HEK293 (cell line): Measurements from ENCODE around the gene PACRG.

ENCODE experiments used
- CTCF ChIA-PET: fragments of 350-600 bp; formaldehyde crosslinking; extraction: SDS; loops from one replicate; lab custom pipeline; 2021; ENCODE audit warnings: antibody characterized with exemption; lab: Yijun Ruan, JAX
- POLR2A ChIA-PET: fragments of 300-600 bp; formaldehyde crosslinking; extraction: SDS; loops from one replicate; lab custom pipeline; 2020; ENCODE audit warnings: antibody characterized with exemption, inconsistent platforms; lab: Yijun Ruan, JAX
- H3K27ac ChIP-seq: fragments of 200-500 bp; sonication (Bioruptor generic); 2 replicates; pipeline ENCODE4 v1.5.1; 2014; ENCODE audit warnings: low read depth, low read length, control low read depth, inconsistent platforms; ENCODE audit errors: extremely low read depth
- H3K36me3 ChIP-seq, 2 experiments: fragments of 200-500 bp in 1 of 2; sonication (Bioruptor generic) in 1 of 2; 1 replicate in 1 of 2; 2 replicates in 1 of 2; pipeline ENCODE4 v1.5.1; 2014 to 2017; ENCODE audit warnings: inconsistent platforms in 2 of 2, low read length in 2 of 2; ENCODE audit not compliant: control insufficient read depth in 2 of 2, insufficient read depth in 1 of 2
- H3K4me1 ChIP-seq: fragments of 200-500 bp; sonication (Bioruptor generic); 2 replicates; pipeline ENCODE4 v1.5.1; 2014; ENCODE audit warnings: mild to moderate bottlenecking, low read length, inconsistent platforms; ENCODE audit not compliant: control insufficient read depth, insufficient read depth
- H3K4me3 ChIP-seq: 2 replicates; pipeline ENCODE4 v1.5.1; 2011; ENCODE audit warnings: low read depth, mild to moderate bottlenecking, control low read depth, low read length, moderate library complexity
- H3K9me3 ChIP-seq: fragments of 200-500 bp; sonication (Bioruptor generic); 2 replicates; pipeline ENCODE4 v1.5.1; 2014; ENCODE audit warnings: low read depth, low read length, inconsistent platforms; ENCODE audit not compliant: control insufficient read depth, insufficient read depth
- GFI1B ChIP-seq: fragments of 450-650 bp; formaldehyde crosslinking; IDR thresholded peaks from 2 replicates; pipeline ENCODE4 v1.5.1; 2016; ENCODE audit warnings: missing biosample characterization, missing genetic modification characterization
- KLF8 ChIP-seq: fragments of 450-650 bp; formaldehyde crosslinking; IDR thresholded peaks from 2 replicates; pipeline ENCODE4 v1.5.1; 2016; ENCODE audit warnings: missing biosample characterization, missing genetic modification characterization
- PRDM1 ChIP-seq: fragments of 450-650 bp; formaldehyde crosslinking; IDR thresholded peaks from 2 replicates; pipeline ENCODE4; 2016; ENCODE audit warnings: missing biosample characterization, missing genetic modification characterization
- WT1 ChIP-seq: fragments of 450-650 bp; formaldehyde crosslinking; IDR thresholded peaks from 2 replicates; pipeline ENCODE4 v1.5.1; 2016; ENCODE audit warnings: missing biosample characterization, missing genetic modification characterization
- ZBTB17 ChIP-seq: fragments of 450-650 bp; formaldehyde crosslinking; IDR thresholded peaks from 2 replicates; pipeline ENCODE4 v1.5.1; 2016; ENCODE audit warnings: missing biosample characterization, missing genetic modification characterization
- ZBTB20 ChIP-seq: fragments of 450-650 bp; formaldehyde crosslinking; IDR thresholded peaks from 2 replicates; pipeline ENCODE4 v1.5.1; 2016; ENCODE audit warnings: missing biosample characterization, missing genetic modification characterization
- ZBTB21 ChIP-seq: fragments of 450-650 bp; formaldehyde crosslinking; IDR thresholded peaks from 2 replicates; pipeline ENCODE4 v1.5.1; 2017; ENCODE audit warnings: missing biosample characterization, missing genetic modification characterization
- ZBTB48 ChIP-seq: fragments of 450-650 bp; formaldehyde crosslinking; IDR thresholded peaks from 2 replicates; pipeline ENCODE4 v1.5.1; 2016; ENCODE audit warnings: missing biosample characterization, missing genetic modification characterization
- ZNF132 ChIP-seq: fragments of 450-650 bp; formaldehyde crosslinking; IDR thresholded peaks from 2 replicates; pipeline ENCODE4 v1.5.1; 2017; ENCODE audit warnings: missing biosample characterization, missing genetic modification characterization, borderline replicate concordance
- ZNF146 ChIP-seq: fragments of 450-650 bp; formaldehyde crosslinking; IDR thresholded peaks from 2 replicates; pipeline ENCODE4 v1.5.1; 2016; ENCODE audit warnings: missing biosample characterization, missing genetic modification characterization
- ZNF175 ChIP-seq: fragments of 450-650 bp; formaldehyde crosslinking; IDR thresholded peaks from 2 replicates; pipeline ENCODE4 v1.5.1; 2016; ENCODE audit warnings: missing biosample characterization, missing genetic modification characterization
- ZNF19 ChIP-seq: fragments of 450-650 bp; formaldehyde crosslinking; IDR thresholded peaks from 2 replicates; pipeline ENCODE4; 2016; ENCODE audit warnings: missing biosample characterization, missing genetic modification characterization, low read depth
- ZNF239 ChIP-seq: fragments of 450-650 bp; formaldehyde crosslinking; IDR thresholded peaks from 2 replicates; pipeline ENCODE4 v1.5.1; 2016; ENCODE audit warnings: missing biosample characterization, missing genetic modification characterization
- ZNF280D ChIP-seq: fragments of 450-650 bp; formaldehyde crosslinking; IDR thresholded peaks from 2 replicates; pipeline ENCODE4 v1.5.1; 2016; ENCODE audit warnings: missing biosample characterization, missing genetic modification characterization
- ZNF292 ChIP-seq: fragments of 450-650 bp; formaldehyde crosslinking; IDR thresholded peaks from 2 replicates; pipeline ENCODE4 v1.5.1; 2016; ENCODE audit warnings: low read depth, missing biosample characterization, missing genetic modification characterization, borderline replicate concordance
- ZNF514 ChIP-seq: fragments of 450-650 bp; formaldehyde crosslinking; IDR thresholded peaks from 2 replicates; pipeline ENCODE4 v1.5.1; 2016; ENCODE audit warnings: missing biosample characterization, missing genetic modification characterization
- ZNF558 ChIP-seq: fragments of 450-650 bp; formaldehyde crosslinking; IDR thresholded peaks from 2 replicates; pipeline ENCODE4 v1.5.1; 2016; ENCODE audit warnings: missing biosample characterization, missing genetic modification characterization
- ZNF571 ChIP-seq: fragments of 450-650 bp; formaldehyde crosslinking; IDR thresholded peaks from 2 replicates; pipeline ENCODE4 v1.5.0; 2017; ENCODE audit warnings: missing biosample characterization, missing genetic modification characterization
- ZNF580 ChIP-seq: fragments of 450-650 bp; formaldehyde crosslinking; IDR thresholded peaks from 2 replicates; pipeline ENCODE4 v1.5.1; 2016; ENCODE audit warnings: missing biosample characterization, missing genetic modification characterization
- ZNF621 ChIP-seq: fragments of 450-650 bp; formaldehyde crosslinking; IDR thresholded peaks from 2 replicates; pipeline ENCODE4 v1.5.1; 2017; ENCODE audit warnings: missing biosample characterization, missing genetic modification characterization
- ZNF658 ChIP-seq: fragments of 450-650 bp; formaldehyde crosslinking; IDR thresholded peaks from 2 replicates; pipeline ENCODE4; 2016; ENCODE audit warnings: missing biosample characterization, missing genetic modification characterization
- ZNF707 ChIP-seq: fragments of 450-650 bp; formaldehyde crosslinking; IDR thresholded peaks from 2 replicates; pipeline ENCODE4 v1.5.1; 2016; ENCODE audit warnings: missing biosample characterization, missing genetic modification characterization
- ZNF785 ChIP-seq: fragments of 450-650 bp; formaldehyde crosslinking; IDR thresholded peaks from 2 replicates; pipeline ENCODE4 v1.5.1; 2016; ENCODE audit warnings: missing biosample characterization, missing genetic modification characterization
- ZSCAN4 ChIP-seq: fragments of 450-650 bp; formaldehyde crosslinking; IDR thresholded peaks from 2 replicates; pipeline ENCODE4 v1.5.1; 2017; ENCODE audit warnings: missing biosample characterization, missing genetic modification characterization

Gene PACRG

DNA sequence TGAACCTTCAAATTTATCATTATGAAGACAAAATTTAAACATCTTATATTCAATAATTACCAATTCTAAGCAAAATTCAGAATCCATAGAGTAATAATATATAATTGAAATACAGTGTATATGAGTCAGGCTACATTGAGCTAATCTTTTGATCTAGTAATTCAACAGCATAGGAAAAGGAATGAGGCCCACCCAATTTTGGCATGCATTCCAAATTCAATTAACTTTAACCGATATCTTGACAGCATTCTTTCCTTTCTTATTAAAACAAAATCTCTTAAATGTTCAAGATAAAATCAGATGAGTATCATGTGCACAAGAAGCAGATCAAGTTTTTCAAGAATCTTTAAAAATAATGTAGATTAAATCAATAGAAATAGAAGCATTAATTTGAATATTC, 553.9 kb downstream of the PACRG start (continued):
- no peak for TF ChIP-seq ZNF707 (tag by site-specific recombination)
- TF ChIP-seq ZBTB17 (tag by site-specific recombination) = no peak

- Histone ChIP-seq H3K4me1 (no peaks in the 10 kb centered on the region), H3K9me3 (no peaks in the 10 kb centered on the region), H3K4me3 (no peak overlapping the region), H3K27ac (no peak overlapping the region), H3K36me3 (no peaks in the 10 kb centered on the region)
- POLR2A ChIA-PET = interaction anchor here (0.6 kb wide), 1 partner anchor 41 kb away, joined by 7 read pairs; no protein-coding TSS in a partner anchor
- TF ChIP-seq ZNF571 (tag by site-specific recombination) = no peak
- no peak for TF ChIP-seq ZNF292
- no peak for TF ChIP-seq ZBTB48
- TF ChIP-seq ZNF785 (tag by site-specific recombination) = no peak
- TF ChIP-seq GFI1B = no peak
- TF ChIP-seq ZNF280D (tag by site-specific recombination) = no peak
- no peak for TF ChIP-seq ZNF146 (tag by site-specific recombination)
- TF ChIP-seq PRDM1 (tag by site-specific recombination) = no peak
- no peak for TF ChIP-seq WT1
- no peak for TF ChIP-seq ZNF239
- TF ChIP-seq ZNF558 (tag by site-specific recombination) = no peak
- TF ChIP-seq ZNF175 (tag by site-specific recombination) = no peak
- TF ChIP-seq ZNF658 (tag by site-specific recombination) = no peak
- TF ChIP-seq ZNF621 (tag by site-specific recombination) = no peak
- CTCF ChIA-PET = interaction anchor here (1.3 kb wide), 1 partner anchor 23 kb away, joined by 3 read pairs; no protein-coding TSS in a partner anchor
These were observed 554.9 kb downstream of the PACRG start for GRCh38 chr6:163282672-163283071.

DNA sequence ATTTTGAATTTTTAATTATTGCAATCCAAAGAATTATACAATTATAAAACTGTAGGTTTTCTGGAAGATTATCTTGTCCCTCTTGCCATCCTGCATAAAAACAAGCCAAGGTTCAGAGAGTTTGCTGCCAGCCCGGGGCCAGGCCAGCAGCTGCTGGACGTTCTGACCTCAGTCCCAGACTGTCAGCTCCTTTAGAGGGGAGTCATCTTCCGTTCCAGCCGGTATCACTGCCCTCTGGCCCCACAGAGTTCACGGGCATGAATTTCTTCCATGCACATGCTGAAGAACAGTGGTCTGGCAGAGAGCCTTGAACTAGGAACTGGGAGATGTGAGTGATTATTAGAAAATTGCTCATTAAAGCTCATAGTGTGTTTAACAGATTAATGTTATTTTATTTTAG, 556.4 kb downstream of the PACRG start:
- TF ChIP-seq ZBTB20 (tag by site-specific recombination) (no peak), ZSCAN4 (tag by site-specific recombination) (no peak), ZNF19 (no peak), ZBTB48 (no peak), ZNF785 (tag by site-specific recombination) (no peak), ZNF580 (tag by site-specific recombination) (no peak), ZBTB21 (tag by site-specific recombination) (no peak), KLF8 (tag by site-specific recombination) (no peak), ZNF132 (tag by site-specific recombination) (no peak), ZNF514 (tag by site-specific recombination) (no peak)
- no peaks in the 10 kb centered on the region for H3K36me3 ChIP-seq
- H3K4me3 ChIP-seq = no peak overlapping the region
- no peaks in the 10 kb centered on the region for H3K9me3 ChIP-seq
- H3K4me1 ChIP-seq = no peaks in the 10 kb centered on the region
- no peak overlapping the region for H3K27ac ChIP-seq
- ChIA-PET POLR2A (no interaction called here), CTCF (no interaction called here)
